ENCODE data around the gene ESR1.
"Not testable (repeated sequence)": the region's sequence is repeated elsewhere in the genome, so short reads cannot be mapped to it uniquely, and the experiment has no call there.

Gene ESR1

GRCh38 chr6:151988199-151988598, 180.7 kb downstream of the ESR1 start:
- DNase-seq (ENCODE audit: low read depth in 2 of 2): not testable (repeated sequence)

- DNase-seq (ENCODE audit: low read depth in 2 of 2): no peak
These were observed 184.6 kb downstream of the ESR1 start for GRCh38 chr6:151992091-151992490.

- DNase-seq (ENCODE audit: low read depth in 2 of 2): no peak
These were observed 185.9 kb downstream of the ESR1 start for GRCh38 chr6:151993364-151993763.

GRCh38 chr6:151998784-151999183, 191.3 kb downstream of the ESR1 start:
- no peak for DNase-seq (ENCODE audit: low read depth in 2 of 2)

GRCh38 chr6:151999194-151999593, 191.7 kb downstream of the ESR1 start:
- no peak for DNase-seq (ENCODE audit: low read depth in 2 of 2)

- no peak for DNase-seq (ENCODE audit: low read depth in 2 of 2)
These were observed 193.9 kb downstream of the ESR1 start for GRCh38 chr6:152001408-152001807.

GRCh38 chr6:152002306-152002705, 194.8 kb downstream of the ESR1 start:
- DNase-seq (ENCODE audit: low read depth in 2 of 2): no peak

GRCh38 chr6:152004036-152004566, 196.6 kb downstream of the ESR1 start:
- no peak for DNase-seq (ENCODE audit: low read depth in 2 of 2)

GRCh38 chr6:152004896-152005295, 197.4 kb downstream of the ESR1 start:
- DNase-seq (ENCODE audit: low read depth in 2 of 2): no peak

- no peak for DNase-seq (ENCODE audit: low read depth in 2 of 2)
These were observed 201.3 kb downstream of the ESR1 start for GRCh38 chr6:152008779-152009178.

- DNase-seq (ENCODE audit: low read depth in 2 of 2): no peak
These were observed 204.7 kb downstream of the ESR1 start for GRCh38 chr6:152012227-152012626.

- no peak for DNase-seq (ENCODE audit: low read depth in 2 of 2)
These were observed 211.4 kb downstream of the ESR1 start for GRCh38 chr6:152018876-152019275.

- DNase-seq (ENCODE audit: low read depth in 2 of 2): no peak
These were observed 214.8 kb downstream of the ESR1 start for GRCh38 chr6:152022303-152022702.

- no peak for DNase-seq (ENCODE audit: low read depth in 2 of 2)
These were observed 216.1 kb downstream of the ESR1 start for GRCh38 chr6:152023613-152024012.

- DNase-seq (ENCODE audit: low read depth in 2 of 2): no peak
These were observed 218.8 kb downstream of the ESR1 start for GRCh38 chr6:152026291-152026690.

GRCh38 chr6:152026744-152027143, 219.3 kb downstream of the ESR1 start:
- DNase-seq (ENCODE audit: low read depth in 2 of 2): not testable (repeated sequence)

- DNase-seq (ENCODE audit: low read depth in 2 of 2): not testable (repeated sequence)
These were observed 226.3 kb downstream of the ESR1 start for GRCh38 chr6:152033765-152034164.

- DNase-seq (ENCODE audit: low read depth in 2 of 2): no peak
These were observed 227.1 kb downstream of the ESR1 start for GRCh38 chr6:152034631-152035030.

- DNase-seq (ENCODE audit: low read depth in 2 of 2): no peak
These were observed 238.6 kb downstream of the ESR1 start for GRCh38 chr6:152046118-152046517.

GRCh38 chr6:152048921-152049320, 241.4 kb downstream of the ESR1 start:
- no peak for DNase-seq (ENCODE audit: low read depth in 2 of 2)

GRCh38 chr6:152049502-152049901, 242.0 kb downstream of the ESR1 start:
- DNase-seq (ENCODE audit: low read depth in 2 of 2): no peak

GRCh38 chr6:152050451-152051195, 243.1 kb downstream of the ESR1 start:
- DNase-seq (ENCODE audit: low read depth in 2 of 2): no peak

- DNase-seq (ENCODE audit: low read depth in 2 of 2): no peak
These were observed 244.6 kb downstream of the ESR1 start for GRCh38 chr6:152052061-152052460.

GRCh38 chr6:152053332-152053731, 245.8 kb downstream of the ESR1 start:
- DNase-seq (ENCODE audit: low read depth in 2 of 2): no peak
